GM18951 (cell line): ENCODE measurements around the gene PPP4R2.

Experiments
- POLR2A ChIP-seq: IDR thresholded peaks from 4 replicates; pipeline ENCODE4 v1.6.1; 2011; ENCODE audit warnings: mild to moderate bottlenecking; ENCODE audit not compliant: insufficient read length, insufficient read depth; ENCODE audit errors: extremely low read depth
- in situ Hi-C: fragments of 300-500 bp; cut with MboI; formaldehyde crosslinking; loops from one replicate; pipeline ENCODE4 v1.12.0; 2022; ENCODE audit warnings: low sequenced_read_pairs, mixed read lengths, inconsistent platforms; ENCODE audit not compliant: unreplicated experiment

Gene PPP4R2

DNA sequence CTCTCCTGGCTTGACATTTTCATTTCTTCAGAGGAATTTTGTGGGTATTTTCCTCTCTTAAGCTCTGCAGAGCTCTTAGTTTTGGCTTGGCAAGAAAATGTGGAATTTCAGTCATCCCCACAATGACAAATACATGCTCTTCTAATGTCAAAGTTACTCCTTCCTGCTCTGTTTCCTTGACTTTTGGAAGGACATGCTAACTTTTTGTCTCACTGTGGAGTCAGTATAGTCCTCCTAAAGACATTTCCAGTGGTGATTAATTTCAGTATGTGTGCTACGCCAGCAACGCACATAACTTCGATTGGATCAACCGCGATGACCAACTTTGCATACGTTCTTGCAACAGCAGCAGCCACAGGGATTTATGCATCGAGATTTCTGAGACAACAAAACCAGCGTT is 78.2 kb downstream of the PPP4R2 start:
- in situ Hi-C loops = loop anchor here (25.0 kb wide), 1 partner anchor 1362 kb away; no protein-coding TSS in a partner anchor
- no peak for TF ChIP-seq POLR2A

DNA sequence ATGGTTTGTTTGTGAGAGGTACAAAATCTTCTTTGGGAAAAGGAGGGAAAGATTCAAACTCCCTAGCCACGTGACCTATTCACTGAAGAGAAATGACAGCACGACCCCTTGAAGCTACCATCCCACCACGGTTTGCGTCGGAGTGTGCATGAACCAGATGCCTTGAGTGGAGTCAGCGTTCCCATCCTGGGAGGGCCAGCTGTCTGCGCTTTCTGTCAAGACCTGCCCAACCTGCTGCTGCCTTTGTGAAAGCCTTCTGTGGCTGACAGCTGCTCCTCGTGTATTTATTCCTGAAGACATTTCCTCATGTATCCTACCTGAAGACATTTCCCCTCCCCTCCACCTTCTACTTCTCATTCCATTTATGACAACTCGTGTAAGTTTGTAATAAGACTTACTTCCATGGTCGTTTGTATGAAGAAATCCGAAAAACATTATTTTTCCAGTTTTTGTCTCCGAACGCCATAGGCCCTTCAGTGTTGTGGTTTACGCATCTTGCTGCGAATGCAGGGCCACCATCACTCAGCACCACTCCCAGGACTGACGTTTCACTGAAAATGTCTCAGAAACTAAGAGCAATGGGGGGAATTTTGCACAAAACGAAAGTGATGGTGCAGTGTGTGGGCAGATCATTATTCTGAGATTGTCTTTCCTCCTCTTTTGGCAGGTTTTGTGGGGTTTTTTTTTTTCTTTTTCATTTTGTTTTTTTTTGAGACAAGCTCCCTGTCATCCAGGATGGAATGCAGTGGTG is 83.8 kb downstream of the PPP4R2 start:
- no peak for TF ChIP-seq POLR2A
- in situ Hi-C loops = loop anchor here (25.0 kb wide), 1 partner anchor 1368 kb away; no protein-coding TSS in a partner anchor

DNA sequence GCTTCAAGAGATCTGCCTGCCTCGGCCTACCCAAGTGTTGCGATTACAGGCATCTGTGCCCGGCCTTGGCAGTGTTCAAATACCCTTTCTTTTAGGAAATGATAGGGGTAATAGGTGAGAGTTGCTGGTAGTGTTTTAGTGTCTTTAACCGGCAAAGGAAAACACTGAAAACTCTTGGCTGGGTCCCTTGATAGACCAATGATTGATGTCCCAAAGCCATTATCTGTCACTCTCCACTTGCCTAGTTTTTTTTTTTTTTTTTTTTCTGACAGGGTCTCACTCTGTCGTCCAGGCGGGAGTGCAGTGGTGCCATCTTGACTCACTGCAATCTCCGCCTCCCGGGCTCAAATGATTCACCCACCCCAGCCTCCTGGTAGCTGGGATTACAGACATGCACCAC is 84.5 kb downstream of the PPP4R2 start:
- in situ Hi-C loops = loop anchor here (25.0 kb wide), 1 partner anchor 1369 kb away; no protein-coding TSS in a partner anchor
- no peak for TF ChIP-seq POLR2A

DNA sequence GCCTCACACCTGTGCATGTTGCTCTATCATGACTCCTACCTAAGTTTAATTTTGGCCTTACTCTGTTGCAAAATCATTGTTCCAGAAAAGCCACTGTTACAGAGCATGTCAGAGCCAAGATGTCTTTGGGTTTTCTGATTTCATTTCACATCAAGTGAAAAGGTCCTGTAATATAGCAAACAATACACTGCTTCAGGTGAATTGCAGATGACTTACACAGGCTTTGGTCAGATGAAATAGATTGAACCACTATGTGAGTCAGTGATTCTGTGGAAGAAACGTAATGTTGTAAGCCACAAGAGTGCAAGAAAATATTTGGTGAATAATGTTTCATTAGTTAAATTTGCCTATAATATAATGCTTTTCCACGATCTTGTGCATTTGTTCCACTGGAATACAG is 87.6 kb downstream of the PPP4R2 start:
- no peak for TF ChIP-seq POLR2A
- in situ Hi-C loops = loop anchor here (25.0 kb wide), 1 partner anchor 1372 kb away; no protein-coding TSS in a partner anchor

DNA sequence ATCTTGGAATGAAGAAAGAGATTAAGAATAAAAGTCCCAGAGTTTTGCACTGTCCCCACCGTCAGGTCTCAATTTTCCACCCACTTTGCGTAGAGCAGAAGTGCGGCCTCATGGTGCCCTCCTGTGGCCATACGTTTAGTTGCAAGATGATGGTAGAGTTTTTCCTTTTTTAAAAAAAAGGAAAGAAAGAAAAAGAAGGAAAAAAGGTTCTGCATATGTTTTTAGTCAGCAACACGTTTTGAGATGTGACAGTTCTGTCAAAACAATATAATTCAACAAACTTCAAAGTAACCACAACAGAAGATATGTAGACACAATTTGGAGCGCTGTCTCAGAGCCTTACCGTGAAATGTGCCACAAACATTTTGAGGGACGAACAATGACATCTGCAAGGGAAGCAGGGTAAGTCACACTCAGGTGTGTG is 89.5 kb downstream of the PPP4R2 start:
- in situ Hi-C loops = loop anchor here (25.0 kb wide), 1 partner anchor 1374 kb away; no protein-coding TSS in a partner anchor
- no peak for TF ChIP-seq POLR2A

DNA sequence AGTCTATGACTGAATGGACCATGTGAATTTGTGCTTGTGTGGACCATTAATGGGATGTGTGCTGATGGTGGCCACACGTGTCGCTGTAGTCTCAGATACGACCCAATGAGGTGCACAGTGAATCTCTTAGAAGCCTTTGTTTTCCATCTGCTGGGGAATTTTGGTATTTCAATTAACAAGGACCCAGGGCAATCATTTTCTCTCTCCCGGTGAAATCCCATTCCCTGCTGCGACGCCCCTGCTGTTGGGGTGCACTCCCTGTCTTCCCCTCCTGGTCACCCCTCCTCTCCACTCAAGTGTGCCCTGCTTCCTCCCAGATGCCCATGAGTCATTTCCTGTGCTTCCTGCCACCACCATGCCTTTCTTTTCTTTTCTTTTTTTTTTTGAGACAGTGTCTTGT is 97.5 kb downstream of the PPP4R2 start:
- no peak for TF ChIP-seq POLR2A
- in situ Hi-C loops = loop anchor here (25.0 kb wide), 1 partner anchor 1382 kb away; no protein-coding TSS in a partner anchor

DNA sequence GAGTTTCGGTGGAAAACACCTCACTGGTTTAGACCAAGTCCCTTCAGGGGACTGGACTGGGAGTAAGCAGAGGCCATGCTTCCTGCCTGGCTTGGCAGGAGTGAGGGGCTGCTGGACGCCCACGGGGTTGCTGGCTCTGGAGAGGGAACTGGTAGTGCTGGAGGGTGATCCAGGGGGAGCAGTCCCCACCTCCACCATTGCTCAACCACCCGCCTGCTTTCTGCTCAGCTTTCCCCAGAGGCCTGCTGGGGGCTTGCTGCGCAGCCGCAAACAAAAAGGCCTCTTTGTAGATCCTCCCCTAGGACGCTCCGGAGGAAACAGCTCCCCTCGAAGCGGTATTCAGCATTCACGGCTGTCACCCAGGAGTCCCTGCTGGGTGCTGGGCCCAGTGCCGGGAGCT is 98.3 kb downstream of the PPP4R2 start:
- TF ChIP-seq POLR2A = no peak
- in situ Hi-C loops = loop anchor here (25.0 kb wide), 1 partner anchor 1383 kb away; no protein-coding TSS in a partner anchor

DNA sequence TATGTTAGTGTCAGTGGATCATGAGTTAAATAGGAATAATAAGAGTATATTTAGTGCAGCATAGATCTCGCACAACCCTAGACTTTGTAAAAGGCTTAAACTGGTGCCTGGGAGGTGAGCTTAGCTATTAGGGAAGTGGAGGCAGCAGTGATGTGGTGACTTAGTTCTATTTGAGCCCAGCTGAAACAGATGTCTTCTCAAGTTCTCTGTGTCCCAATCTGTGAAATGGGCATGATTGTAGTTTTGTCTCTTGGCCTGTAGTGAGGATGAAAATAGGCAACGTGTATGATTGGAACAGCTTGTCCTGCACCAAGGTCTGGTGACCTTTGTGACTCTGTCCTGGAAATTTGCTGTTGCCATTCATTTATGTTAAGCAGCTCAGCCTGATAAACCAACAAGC is 99.6 kb downstream of the PPP4R2 start:
- in situ Hi-C loops = loop anchor here (25.0 kb wide), 1 partner anchor 1384 kb away; no protein-coding TSS in a partner anchor
- TF ChIP-seq POLR2A = no peak

DNA sequence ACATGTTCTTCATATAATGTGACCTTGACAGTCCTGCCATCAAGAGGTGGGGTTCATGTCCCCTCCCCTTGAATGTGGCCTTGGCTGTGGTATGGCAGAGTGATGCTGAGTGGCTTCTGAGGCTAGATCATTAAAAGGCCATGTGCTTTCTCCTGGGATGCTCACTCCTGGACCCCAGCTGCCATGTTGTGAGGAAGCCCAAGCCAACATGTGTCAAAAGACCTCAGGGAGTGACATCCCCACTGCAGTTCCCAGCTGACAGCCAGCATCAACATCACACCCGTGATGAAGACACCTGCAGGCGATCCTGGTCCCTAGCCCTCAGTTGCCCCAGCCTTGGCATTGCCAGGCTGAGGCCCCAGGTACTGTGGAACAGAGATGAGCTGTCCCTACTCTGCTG is 101.4 kb downstream of the PPP4R2 start:
- in situ Hi-C loops = loop anchor here (25.0 kb wide), 1 partner anchor 1386 kb away; no protein-coding TSS in a partner anchor
- TF ChIP-seq POLR2A = no peak

DNA sequence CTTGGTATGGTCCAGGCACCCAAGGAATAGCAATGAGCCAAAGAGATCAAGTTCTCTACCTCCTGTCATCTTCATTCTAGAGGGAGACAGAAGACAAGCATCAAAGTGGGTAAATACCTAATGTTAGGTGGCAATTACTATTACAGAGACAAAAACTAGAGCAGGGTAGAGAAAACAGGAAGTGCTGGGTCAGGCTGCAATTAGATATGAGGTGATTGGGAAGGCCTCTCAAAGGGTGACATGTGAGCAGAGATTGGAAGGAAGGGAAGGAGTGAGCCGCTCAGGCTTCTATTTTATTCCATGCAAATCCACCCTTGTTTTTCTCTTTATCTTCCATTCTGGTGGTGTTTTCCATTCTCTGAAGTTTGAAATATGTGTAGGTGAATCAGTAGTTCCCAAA is 102.3 kb downstream of the PPP4R2 start:
- TF ChIP-seq POLR2A = no peak
- in situ Hi-C loops = loop anchor here (25.0 kb wide), 1 partner anchor 1387 kb away; no protein-coding TSS in a partner anchor

DNA sequence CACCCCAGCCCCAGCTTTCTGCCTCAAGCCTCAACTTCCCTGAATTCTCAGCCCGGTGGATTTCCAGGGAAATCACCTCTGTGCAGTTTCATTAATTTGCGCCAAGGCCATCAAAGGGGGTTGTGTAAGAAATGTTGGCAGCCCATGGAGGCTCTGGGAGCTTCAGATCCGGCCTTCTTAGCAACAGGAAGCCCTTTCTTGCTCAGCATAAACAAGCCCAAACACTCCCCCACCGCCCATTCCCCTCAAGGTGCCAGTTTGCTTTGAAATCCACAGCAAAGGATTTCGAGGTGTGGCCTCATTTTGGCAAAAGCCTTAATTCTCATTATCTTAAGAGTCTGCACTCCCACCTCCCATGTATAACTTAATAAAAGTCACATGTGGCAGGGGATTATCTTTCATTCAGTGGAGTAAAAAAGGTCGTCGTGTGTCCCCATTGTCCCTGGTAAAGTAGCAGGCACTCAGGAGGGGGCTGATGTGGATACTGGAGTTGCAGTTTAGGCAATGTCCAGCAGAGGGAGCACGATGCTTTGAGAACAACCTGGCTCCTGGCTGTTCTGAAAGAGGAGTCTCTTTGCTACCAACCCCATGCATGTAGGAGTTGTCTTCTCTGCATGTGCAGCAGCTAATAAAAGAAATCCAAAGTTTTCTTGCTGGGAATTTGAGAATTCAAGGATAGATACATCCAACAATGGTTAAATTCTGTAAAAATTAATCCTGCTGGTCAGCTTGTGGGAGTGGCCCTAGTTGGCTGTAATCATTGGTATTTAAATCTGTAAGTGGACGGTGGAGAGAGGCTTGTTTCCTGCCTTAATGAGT is 104.3 kb downstream of the PPP4R2 start:
- in situ Hi-C loops = loop anchor here (5.0 kb wide), 1 partner anchor 401 kb away; no protein-coding TSS in a partner anchor
- no peak for TF ChIP-seq POLR2A

DNA sequence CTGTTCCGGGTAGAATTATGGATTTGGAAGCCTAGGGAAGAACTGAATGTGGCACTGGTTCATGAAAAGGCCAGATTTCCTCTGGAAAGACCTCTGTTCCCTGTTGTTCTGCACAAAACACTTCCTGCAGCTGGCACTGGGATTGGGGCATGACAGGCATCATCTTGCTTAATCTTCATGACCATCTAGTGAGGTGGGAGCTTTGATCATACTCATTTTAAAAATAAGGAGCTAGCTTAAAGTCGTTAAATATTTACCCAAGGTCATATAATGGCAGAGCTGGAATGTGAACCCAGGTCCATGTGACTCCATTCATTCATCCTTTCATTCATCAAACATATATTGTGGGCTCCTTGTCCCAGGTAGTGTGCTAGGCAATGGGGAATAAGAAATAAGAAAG is 105.3 kb downstream of the PPP4R2 start:
- in situ Hi-C loops = loop anchor here (5.0 kb wide), 1 partner anchor 400 kb away; no protein-coding TSS in a partner anchor
- no peak for TF ChIP-seq POLR2A

DNA sequence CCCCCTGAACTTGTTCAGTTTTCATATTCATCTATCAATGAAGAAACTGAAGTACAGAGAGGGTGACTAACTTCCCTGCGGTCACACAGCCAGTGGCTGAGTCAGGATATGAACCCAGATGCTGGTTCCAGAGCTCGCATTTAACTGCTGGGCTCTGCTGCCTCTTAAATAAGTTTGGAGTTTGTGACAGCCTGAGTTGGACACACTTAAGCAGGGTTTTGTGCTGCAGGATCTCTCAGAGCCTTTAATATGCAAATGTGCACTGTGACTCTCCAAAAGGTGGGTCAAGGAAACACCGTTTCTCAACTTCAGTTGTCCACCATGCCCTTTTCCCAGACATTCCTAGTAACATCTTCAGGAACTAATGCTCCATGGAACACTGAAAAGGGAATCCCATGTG is 110.6 kb downstream of the PPP4R2 start:
- in situ Hi-C loops = no loop called here
- TF ChIP-seq POLR2A = no peak
